HS-27A (cell line): ENCODE data around the gene CBX1.
"Not testable (repeated sequence)": the region's sequence is repeated elsewhere in the genome, so short reads cannot be mapped to it uniquely, and the experiment has no call there.

Source experiments
- DNase-seq: peaks from one replicate; pipeline ENCODE4 v3.0.0-alpha.2; 2012; ENCODE audit warnings: low read depth, missing footprints

Gene CBX1

DNA sequence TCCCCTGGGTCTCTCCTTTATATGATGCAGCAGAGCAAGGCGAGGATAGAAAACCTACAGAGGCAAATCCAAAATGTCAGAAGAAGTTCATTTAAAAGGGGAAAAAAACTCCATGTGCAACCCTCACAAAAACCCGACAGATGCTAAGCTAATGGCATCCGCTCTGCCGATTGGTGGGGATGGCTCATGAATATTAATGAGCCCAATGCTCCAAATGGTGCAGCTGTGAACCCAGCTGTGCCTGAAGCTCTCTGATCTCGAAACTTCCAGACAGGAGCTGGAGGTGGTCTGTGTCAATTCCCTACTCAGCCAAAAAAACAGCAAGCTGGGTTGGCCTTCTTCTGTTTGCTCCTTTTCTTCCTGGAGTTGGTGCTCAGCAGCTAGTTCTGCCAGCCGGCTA lies 21.8 kb upstream of the CBX1 start:
- DNase-seq: no peak

- no peak for DNase-seq
Observed at GRCh38 chr17:48122665-48123045, 21.4 kb upstream of the CBX1 start.

DNA sequence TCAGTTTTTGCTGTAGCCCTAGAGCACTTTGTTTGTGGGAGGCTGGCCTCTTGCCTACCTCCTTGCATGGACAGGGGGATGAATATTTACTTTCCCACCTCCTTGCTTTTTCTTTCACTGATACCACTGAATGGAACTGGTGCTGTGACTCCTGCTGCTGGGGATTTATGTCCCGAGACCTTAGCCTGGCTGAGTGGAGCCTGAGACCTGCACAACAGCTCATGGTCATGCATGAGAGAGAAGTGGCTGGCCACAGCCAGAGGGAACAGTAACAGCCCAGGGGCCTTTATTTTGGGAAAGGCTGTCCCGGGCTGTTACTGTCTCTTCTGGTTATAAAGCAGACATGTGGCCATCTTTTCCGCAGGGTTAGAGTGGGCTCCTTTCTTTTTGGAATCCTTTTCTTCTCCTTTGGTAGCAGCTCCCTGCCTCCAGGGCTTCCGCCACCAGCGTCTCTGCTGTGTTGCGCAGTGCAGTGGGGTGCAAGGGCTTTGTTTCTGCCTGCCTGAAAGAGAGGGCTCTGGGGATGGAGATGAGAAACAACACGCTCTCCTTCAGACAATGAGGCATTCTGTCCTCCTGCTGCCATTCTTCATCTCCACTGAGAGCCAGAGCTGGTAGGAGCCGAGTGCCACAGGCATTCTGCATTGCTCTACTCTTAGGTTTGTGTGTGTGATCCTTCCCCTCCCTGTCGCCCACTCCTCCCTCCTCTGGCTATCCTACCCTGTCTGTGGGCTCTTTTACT lies 20.8 kb upstream of the CBX1 start:
- no peak for DNase-seq

- DNase-seq: no peak
Observed at GRCh38 chr17:48113201-48113676, 12.0 kb upstream of the CBX1 start.

- no peak for DNase-seq
Observed at GRCh38 chr17:48111937-48112241, 10.6 kb upstream of the CBX1 start.

DNA sequence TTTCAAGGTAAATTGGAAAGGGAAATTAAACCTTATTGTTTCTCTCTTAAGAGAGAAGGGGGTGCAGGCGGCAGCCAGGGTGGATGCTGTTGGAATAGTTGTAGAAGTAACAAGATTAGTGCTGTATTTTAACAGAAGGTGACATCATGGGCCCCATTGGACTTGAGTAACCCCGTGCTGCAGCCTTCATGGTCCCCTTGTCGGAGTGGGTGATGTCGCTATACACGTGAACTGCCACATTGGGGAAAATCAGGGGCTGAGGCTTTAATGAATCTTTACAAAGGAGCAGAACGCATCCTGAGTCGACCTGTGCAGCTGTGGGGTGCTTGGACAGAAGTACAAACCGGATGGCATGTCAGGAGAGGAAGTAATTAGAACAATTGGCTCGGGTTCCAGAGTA lies 9.5 kb upstream of the CBX1 start:
- DNase-seq: no peak

GRCh38 chr17:48107137-48108055 lies 6.1 kb upstream of the CBX1 start, which contains the start of gene SNX11:
Gene SNX11, plus strand, starts transcription at chr17:48107766. Its CDS starts 4,278 bp downstream, at chr17:48112044.
- DNase-seq: peak; percentile 63

GRCh38 chr17:48106802-48107136 lies 5.5 kb upstream of the CBX1 start:
- no peak for DNase-seq

- DNase-seq: no peak
Observed at GRCh38 chr17:48104440-48104839, 3.2 kb upstream of the CBX1 start.

- no peak for DNase-seq
Observed at GRCh38 chr17:48102798-48103715, 1.8 kb upstream of the CBX1 start.

GRCh38 chr17:48102043-48102750 lies 919 bp upstream of the CBX1 start:
- DNase-seq: no peak

- DNase-seq: peak; percentile 70
Observed at GRCh38 chr17:48100591-48101011, 677 bp downstream of the CBX1 start.

- no peak for DNase-seq
Observed at GRCh38 chr17:48100160-48100559, 1.1 kb downstream of the CBX1 start.

GRCh38 chr17:48095611-48096010 lies 5.7 kb downstream of the CBX1 start:
- no peak for DNase-seq

DNA sequence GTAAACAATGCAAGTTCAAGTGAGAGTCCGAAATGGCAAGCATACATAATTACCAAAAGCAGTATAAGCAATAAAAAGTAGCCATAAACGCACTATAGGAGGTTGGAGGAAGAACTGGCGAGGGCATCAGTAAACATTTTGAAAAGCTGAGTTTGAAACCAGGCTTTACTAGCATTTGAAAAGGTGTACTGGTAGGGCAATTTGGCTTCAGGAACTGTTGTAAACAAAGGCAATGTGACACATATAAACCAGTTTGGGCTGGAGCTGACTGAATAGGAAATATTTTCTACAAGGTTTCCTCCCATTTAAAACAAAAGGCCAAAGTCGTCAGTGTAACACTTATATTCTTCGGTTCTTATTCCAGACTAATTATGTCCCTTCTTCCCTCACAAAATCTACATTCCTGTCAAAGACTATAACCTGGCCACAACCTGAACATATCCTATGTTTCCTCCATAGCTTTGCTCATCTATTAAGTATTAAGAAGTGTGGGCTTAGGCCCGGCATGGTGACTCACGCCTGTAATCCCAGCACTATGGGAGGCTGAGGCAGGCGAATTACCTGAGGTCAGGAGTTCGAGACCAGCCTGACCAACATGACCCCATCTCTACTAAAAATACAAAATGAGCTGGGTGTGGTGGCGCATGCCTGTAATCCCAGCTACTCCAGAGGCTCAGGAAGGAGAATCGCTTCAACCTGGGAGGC lies 7.8 kb downstream of the CBX1 start:
- DNase-seq: no peak

DNA sequence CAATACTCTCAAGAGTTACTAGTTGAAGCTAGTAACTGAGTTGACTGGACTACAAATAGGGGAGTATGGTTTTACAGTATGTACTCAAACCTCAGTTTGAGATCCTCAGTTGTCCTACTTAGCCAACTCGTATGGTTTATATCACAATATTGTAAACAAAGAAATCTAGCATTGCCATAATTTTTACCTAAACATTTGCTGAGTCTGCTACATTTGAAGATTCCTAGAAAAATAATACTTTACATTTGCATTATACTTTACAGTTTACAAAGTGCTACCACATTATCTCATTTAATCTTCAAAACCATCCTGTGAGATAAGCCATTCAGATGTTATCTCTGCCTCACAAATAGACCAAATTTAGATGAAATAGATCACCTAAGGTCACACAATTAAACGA lies 16.3 kb downstream of the CBX1 start:
- no peak for DNase-seq

- DNase-seq: no peak
Observed at GRCh38 chr17:48081858-48082257, 19.4 kb downstream of the CBX1 start.

- DNase-seq: not testable (repeated sequence)
Observed at GRCh38 chr17:48077152-48077551, 24.1 kb downstream of the CBX1 start.

DNA sequence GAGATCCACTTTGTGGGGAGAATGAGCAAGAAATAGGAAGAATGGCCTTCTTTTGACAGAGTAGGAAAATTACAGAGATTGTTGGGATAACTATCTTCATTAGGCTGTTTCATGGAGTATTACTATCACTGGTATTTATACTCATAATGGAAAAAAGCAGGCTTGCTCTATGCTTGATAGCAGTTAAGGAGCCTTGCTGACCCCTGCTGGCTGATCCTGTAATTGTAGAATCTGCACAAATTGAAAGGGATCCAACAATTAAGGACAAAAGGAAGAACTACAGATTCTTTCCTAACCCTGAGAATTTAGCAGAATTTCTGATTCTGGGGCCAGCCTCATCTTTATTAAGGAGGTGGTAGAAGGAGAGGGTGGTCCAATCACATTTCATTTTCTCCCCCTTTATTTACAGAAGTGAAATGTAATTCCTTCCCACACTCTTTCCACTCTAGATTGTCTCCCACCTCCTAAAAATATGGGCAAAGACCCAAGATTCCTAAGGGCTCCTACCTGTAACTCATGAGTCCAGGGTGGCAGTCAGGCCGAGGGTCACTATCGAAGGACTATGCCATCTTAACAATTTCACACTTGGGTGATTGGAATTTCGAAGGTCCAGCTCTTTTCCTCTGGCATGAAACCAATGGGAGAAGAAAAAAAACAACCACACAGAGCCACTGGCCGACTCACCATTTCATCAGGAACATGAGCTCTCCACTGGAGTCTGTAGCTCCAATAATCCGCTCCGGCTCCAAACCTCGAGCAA lies 26.8 kb downstream of the CBX1 start:
- DNase-seq: peak; percentile 63

- DNase-seq: not testable (repeated sequence)
Observed at GRCh38 chr17:48073566-48074094, 27.6 kb downstream of the CBX1 start.
